Measurements from ENCODE around the gene NOS3. TPM values are rescaled to one million over a fixed set of nuclear protein-coding genes. Genes with fewer than 3 reads are reported as not detected.

Gene NOS3
- total and polyA plus RNA-seq, 9 of the 15 experiments (the other 6 are each of a cell fraction or from before 2014, with no cell fraction given): 1.1 to 121 (median 23.6) TPM

GRCh38 chr7:151010307-151011096, 19.7 kb downstream of the NOS3 start (continued):
- TF ChIP-seq, protein P1, sequence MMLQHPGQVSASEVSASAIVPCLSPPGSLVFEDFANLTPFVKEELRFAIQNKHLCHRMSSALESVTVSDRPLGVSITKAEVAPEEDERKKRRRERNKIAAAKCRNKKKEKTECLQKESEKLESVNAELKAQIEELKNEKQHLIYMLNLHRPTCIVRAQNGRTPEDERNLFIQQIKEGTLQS (IDR thresholded peaks at IDR 0.05): no peak
- TF ChIP-seq, protein P1 (CRISPR knock-in tag; conservative IDR thresholded peaks at IDR 0.05): no peak
- 0 out of 2 replicates have a peak, but pooled peaks have one; percentile 53 for TF ChIP-seq MTA3 (IDR thresholded peaks at IDR 0.05; ENCODE audit: borderline replicate concordance)
- TF ChIP-seq STAT6 (CRISPR knock-in tag; IDR thresholded peaks at IDR 0.05): peak; percentile 91; the same call in 1 of the 2 replicates
- peak; percentile 43; the same call in 1 of the 2 replicates for TF ChIP-seq KLF6 (CRISPR knock-in tag; IDR thresholded peaks at IDR 0.05; ENCODE audit: borderline replicate concordance)
- TF ChIP-seq CEBPB (tag; IDR thresholded peaks at IDR 0.05): no peak
- no peak for TF ChIP-seq POLR2H (tag; IDR thresholded peaks at IDR 0.05; ENCODE audit: low read depth)
- no peak for TF ChIP-seq BACH1 (tag; IDR thresholded peaks at IDR 0.05)
- TF ChIP-seq LEF1 (IDR thresholded peaks at IDR 0.05): peak; percentile 30; the same call in 1 of the 2 replicates
- no peak for TF ChIP-seq MITF (IDR thresholded peaks at IDR 0.05)
- TF ChIP-seq RBBP5 (IDR thresholded peaks at IDR 0.05; ENCODE audit: borderline replicate concordance, insufficient read depth, low read length, poor library complexity, severe bottlenecking): peak; percentile 65
- no peak for TF ChIP-seq ZNF274 (IDR thresholded peaks at IDR 0.05; ENCODE audit: borderline replicate concordance, low read depth, low read length)
- peak; percentile 48 for TF ChIP-seq EP300 (IDR thresholded peaks at IDR 0.05; ENCODE audit: low read length)
- TF ChIP-seq SLC30A9 (CRISPR knock-in tag; IDR thresholded peaks at IDR 0.05): no peak
- TF ChIP-seq ZNF785 (CRISPR knock-in tag; IDR thresholded peaks at IDR 0.05): no peak
- no peak for TF ChIP-seq JUNB (CRISPR knock-in tag; conservative IDR thresholded peaks at IDR 0.05)
- TF ChIP-seq POLR3A (IDR thresholded peaks at IDR 0.05; ENCODE audit: borderline replicate concordance, extremely low read depth, insufficient read depth, insufficient read length): no peak
- no peak for TF ChIP-seq ATF1 (CRISPR knock-in tag; IDR thresholded peaks at IDR 0.05)
- TF ChIP-seq ATF1 (tag; IDR thresholded peaks at IDR 0.05): peak; percentile 48
- TF ChIP-seq BRF2 (IDR thresholded peaks at IDR 0.05; ENCODE audit: borderline replicate concordance, insufficient read depth, insufficient read length): no peak
- peak; percentile 89; the same call in 1 of the 2 replicates for TF ChIP-seq ZNF717 (CRISPR knock-in tag; IDR thresholded peaks at IDR 0.05)
- TF ChIP-seq RBM34 (IDR thresholded peaks at IDR 0.05; ENCODE audit: borderline replicate concordance, insufficient read depth, low read length): no peak
- TF ChIP-seq ZNF354B (CRISPR knock-in tag; IDR thresholded peaks at IDR 0.05): no peak

Data from K562 (cell line).